ENCODE data around the gene ERCC5.

DNA sequence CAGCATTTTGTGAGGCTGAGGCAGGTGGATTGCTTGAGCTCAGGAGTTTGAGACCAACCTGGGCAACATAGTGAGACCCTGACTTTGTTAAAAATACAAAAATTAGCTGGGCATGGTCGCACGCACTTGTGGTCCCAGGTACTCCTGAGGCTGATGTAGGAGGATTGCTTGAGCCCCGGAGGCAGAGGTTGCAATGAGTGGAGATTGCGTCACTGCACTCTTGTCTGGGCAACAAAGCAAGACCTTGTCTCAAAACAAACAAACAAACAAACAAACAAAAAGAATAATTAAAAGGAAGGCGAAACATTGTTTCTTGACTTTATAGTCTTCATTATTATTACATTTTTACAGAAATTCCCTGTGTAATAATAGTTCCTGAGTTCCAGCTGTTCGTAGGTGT, 31.0 kb upstream of the ERCC5 start:
- TF ChIP-seq, protein P1, sequence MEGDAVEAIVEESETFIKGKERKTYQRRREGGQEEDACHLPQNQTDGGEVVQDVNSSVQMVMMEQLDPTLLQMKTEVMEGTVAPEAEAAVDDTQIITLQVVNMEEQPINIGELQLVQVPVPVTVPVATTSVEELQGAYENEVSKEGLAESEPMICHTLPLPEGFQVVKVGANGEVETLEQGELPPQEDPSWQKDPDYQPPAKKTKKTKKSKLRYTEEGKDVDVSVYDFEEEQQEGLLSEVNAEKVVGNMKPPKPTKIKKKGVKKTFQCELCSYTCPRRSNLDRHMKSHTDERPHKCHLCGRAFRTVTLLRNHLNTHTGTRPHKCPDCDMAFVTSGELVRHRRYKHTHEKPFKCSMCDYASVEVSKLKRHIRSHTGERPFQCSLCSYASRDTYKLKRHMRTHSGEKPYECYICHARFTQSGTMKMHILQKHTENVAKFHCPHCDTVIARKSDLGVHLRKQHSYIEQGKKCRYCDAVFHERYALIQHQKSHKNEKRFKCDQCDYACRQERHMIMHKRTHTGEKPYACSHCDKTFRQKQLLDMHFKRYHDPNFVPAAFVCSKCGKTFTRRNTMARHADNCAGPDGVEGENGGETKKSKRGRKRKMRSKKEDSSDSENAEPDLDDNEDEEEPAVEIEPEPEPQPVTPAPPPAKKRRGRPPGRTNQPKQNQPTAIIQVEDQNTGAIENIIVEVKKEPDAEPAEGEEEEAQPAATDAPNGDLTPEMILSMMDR (IDR thresholded peaks at IDR 0.05) = no peak
- no peak for TF ChIP-seq POLR2A (IDR thresholded peaks at IDR 0.05)

Data from tibial nerve (tissue), 3 donors.